NCI-H446 treated with DMSO at 0.1 percent for 48 hours (cell line): ENCODE results near the gene MEGF10.

Source experiments
- DNase-seq: peaks from one replicate; lab custom pipeline; 2025; lab: John Stamatoyannopoulos, UW

The MEGF10 gene

GRCh38 chr5:127326976-127327755 lies 36.6 kb downstream of the MEGF10 start:
- DNase-seq, result no peak

- no peak for DNase-seq
These were observed 39.5 kb downstream of the MEGF10 start for GRCh38 chr5:127330116-127330515.

- no peak for DNase-seq
These were observed 41.5 kb downstream of the MEGF10 start for GRCh38 chr5:127331890-127332649.

- no peak for DNase-seq
These were observed 42.9 kb downstream of the MEGF10 start for GRCh38 chr5:127333483-127333882.

GRCh38 chr5:127335381-127335780 lies 44.8 kb downstream of the MEGF10 start:
- no peak for DNase-seq

- no peak for DNase-seq
These were observed 47.3 kb downstream of the MEGF10 start for GRCh38 chr5:127337876-127338275.

GRCh38 chr5:127338501-127338900 lies 47.9 kb downstream of the MEGF10 start:
- no peak for DNase-seq

GRCh38 chr5:127340606-127341005 lies 50.0 kb downstream of the MEGF10 start:
- no peak for DNase-seq

GRCh38 chr5:127342364-127342763 lies 51.8 kb downstream of the MEGF10 start:
- no peak for DNase-seq

- DNase-seq, result no peak
These were observed 52.7 kb downstream of the MEGF10 start for GRCh38 chr5:127343313-127343712.

- no peak for DNase-seq
These were observed 53.3 kb downstream of the MEGF10 start for GRCh38 chr5:127343866-127344265.

GRCh38 chr5:127344931-127345330 lies 54.3 kb downstream of the MEGF10 start:
- no peak for DNase-seq

- no peak for DNase-seq
These were observed 60.8 kb downstream of the MEGF10 start for GRCh38 chr5:127351418-127351817.

GRCh38 chr5:127352068-127352467 lies 61.5 kb downstream of the MEGF10 start:
- DNase-seq, result no peak

- DNase-seq, result no peak
These were observed 62.7 kb downstream of the MEGF10 start for GRCh38 chr5:127353327-127353726.

GRCh38 chr5:127353796-127354195 lies 63.2 kb downstream of the MEGF10 start:
- DNase-seq, result no peak

GRCh38 chr5:127355337-127355736 lies 64.7 kb downstream of the MEGF10 start:
- DNase-seq, result no peak

- no peak for DNase-seq
These were observed 67.7 kb downstream of the MEGF10 start for GRCh38 chr5:127358284-127358683.

- DNase-seq, result no peak
These were observed 68.1 kb downstream of the MEGF10 start for GRCh38 chr5:127358740-127359139.

- no peak for DNase-seq
These were observed 68.9 kb downstream of the MEGF10 start for GRCh38 chr5:127359502-127359901.

GRCh38 chr5:127363403-127363802 lies 72.8 kb downstream of the MEGF10 start:
- DNase-seq, result no peak

- DNase-seq, result no peak
These were observed 76.4 kb downstream of the MEGF10 start for GRCh38 chr5:127367029-127367428.

GRCh38 chr5:127367946-127368465 lies 77.4 kb downstream of the MEGF10 start:
- DNase-seq, result no peak
